GM19438 (cell line): ENCODE data around the gene PPIF.

ENCODE experiments used
- ATAC-seq: cut with Tn5 transposase; IDR thresholded peaks from one replicate; pipeline ENCODE4 v1.9.1; 2021; ENCODE audit warnings: low read depth; ENCODE audit not compliant: unreplicated experiment

The PPIF gene

DNA sequence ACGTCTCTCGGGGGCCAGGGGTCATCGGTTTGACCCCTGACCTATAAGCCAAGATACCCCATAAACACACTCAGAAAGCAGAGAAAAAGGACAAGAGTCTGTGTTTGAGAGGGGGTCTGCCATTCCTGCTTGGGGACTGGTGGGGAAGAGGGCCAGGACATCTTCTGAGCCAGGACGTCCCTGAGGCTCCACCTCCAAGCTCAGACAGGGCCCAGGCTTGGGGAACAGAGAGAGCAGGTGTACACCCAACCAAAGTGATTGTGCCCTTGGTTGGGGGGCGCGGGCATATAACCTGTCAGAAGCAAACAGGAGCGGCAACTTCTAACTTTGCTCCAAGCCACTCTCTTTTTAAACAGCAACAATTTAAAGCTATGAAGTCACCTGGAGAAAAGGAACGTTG is 33.9 kb upstream of the PPIF start:
- ATAC-seq = no peak

- ATAC-seq = no peak
These were observed 33.3 kb upstream of the PPIF start for GRCh38 chr10:79313911-79314439.

DNA sequence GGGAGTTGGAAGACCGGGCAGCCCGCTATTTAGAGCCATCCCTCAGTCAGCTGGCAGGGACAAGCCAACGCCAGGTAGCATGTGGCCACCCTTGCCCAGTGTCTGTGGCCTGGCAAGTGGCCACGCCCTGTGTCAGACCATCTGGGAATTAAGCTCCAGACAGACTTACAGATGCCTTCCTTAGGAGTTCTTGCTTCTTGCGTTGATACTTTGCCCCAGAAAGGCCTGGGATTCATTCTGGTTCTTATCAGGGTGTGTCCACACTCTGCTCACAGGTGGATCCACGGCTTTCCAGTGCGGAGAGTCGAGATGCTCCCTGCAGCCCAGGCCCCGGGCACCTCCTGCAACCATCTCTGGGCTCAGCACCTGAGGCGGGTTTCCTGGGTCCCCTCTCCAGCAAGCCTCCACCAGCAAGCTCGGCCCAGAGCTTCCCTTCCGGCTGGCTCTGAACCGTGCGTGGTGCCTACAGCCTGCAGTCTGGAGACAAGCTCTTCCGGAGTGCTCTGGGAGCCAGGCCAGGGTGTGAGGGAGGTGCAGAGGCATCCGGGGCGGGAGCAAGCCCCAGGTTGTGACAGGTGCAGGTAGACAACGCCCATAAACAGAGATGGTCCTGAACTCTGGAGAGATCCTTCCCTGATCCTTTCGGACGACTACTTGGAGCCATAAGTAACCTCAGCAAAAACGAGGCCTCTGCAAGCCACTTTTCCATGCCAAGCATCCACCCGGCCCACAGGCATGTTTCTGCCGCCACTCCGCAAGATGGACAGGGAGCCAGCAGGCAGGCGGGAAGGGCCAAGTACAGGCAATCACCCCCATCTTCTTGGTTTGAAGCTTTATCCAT is 32.3 kb upstream of the PPIF start:
- ATAC-seq = no peak

DNA sequence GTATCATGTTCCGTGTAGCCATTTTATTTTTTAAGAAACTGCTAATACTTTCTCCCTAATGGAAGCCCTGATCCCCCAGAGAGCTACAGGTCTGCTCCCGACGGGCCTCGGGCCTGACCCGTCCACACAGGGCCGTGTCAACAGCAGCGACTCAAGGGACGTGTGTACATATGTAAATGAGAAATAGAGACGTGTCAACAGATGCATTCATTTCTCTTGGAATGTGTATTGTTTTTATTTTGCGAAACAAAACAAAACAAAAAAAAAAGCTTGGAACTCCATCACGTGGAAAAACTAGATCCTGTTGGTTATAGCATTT is 31.7 kb upstream of the PPIF start:
- no peak for ATAC-seq

DNA sequence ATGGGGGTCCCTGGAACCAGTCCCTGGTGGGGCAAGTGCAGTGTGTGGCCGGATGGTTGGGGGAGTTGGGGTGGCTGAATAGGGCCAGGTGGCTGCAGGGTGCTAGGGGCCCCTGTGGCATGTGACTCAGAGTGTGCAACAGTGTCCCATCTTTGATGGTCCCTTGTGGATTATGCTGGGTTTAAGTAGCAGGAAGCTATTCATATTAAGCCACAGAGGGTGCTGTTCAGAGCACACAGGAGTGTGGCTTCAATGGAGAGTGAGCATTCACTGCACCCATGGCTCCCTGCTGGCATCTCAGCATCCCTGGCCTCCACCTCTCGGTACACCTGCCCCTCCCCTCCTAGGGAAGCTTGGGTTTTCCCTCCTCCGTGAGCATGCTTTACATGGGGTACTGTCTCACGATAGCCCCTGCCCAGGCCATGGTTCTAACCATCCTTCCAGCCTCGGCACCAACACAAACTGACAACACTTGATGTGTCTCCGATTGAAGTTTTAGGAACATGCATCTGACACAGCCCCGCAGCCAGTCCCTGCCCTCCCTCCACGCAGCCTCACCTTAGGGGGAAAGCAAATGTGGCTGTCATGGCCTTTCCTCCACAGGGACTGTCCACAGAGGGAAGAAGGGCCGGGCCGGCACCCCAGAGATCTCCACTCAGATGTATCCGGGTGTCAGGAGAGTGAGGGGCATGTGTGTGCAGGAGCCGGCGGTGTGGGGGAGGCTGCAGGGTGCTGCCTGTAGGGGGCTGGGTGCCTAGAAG is 30.4 kb upstream of the PPIF start:
- peak; percentile 71 for ATAC-seq

- no peak for ATAC-seq
These were observed 28.9 kb upstream of the PPIF start for GRCh38 chr10:79318369-79318768.

GRCh38 chr10:79319115-79319771 is 28.0 kb upstream of the PPIF start:
- ATAC-seq = no peak

- no peak for ATAC-seq
These were observed 27.0 kb upstream of the PPIF start for GRCh38 chr10:79320316-79320715.

- no peak for ATAC-seq
These were observed 26.3 kb upstream of the PPIF start for GRCh38 chr10:79320820-79321493.

DNA sequence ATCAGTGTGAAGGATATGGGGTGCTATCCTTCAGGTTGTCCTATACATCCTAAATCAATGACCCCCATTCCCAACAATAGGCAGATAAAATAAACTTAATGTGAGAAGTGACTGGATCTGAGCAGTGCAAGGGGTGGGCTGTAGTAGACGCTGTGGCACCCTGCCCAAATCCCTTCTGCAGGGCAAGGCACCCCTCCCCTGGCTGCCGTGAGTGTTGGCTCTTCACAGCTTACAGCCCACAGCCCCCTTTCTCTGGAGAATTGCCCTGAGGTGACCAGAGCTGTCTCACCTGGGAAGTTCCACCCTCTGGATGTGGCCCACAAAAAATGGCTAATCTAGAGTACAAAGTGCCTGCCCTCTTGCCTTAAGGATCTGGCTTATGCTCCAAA is 25.8 kb upstream of the PPIF start:
- no peak for ATAC-seq

DNA sequence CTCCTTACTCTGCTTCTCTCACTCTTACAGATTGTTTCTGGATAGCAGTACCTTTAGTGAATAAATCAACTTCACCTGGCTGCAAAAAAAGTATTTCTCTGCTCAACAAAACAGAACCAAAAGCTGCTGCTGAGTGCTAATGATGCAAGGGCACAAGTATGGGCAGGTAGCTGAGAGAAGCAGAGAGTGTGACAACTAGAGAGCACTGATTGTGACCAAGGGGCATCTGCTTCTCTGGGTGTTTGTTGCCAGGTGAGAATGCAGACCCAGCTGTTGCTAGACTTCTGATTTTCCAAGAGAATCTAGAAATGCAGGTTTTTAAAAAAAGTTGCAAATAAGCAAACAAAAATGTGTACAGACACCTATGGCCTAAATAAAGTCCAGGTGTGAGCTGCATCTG is 25.3 kb upstream of the PPIF start:
- ATAC-seq = no peak

DNA sequence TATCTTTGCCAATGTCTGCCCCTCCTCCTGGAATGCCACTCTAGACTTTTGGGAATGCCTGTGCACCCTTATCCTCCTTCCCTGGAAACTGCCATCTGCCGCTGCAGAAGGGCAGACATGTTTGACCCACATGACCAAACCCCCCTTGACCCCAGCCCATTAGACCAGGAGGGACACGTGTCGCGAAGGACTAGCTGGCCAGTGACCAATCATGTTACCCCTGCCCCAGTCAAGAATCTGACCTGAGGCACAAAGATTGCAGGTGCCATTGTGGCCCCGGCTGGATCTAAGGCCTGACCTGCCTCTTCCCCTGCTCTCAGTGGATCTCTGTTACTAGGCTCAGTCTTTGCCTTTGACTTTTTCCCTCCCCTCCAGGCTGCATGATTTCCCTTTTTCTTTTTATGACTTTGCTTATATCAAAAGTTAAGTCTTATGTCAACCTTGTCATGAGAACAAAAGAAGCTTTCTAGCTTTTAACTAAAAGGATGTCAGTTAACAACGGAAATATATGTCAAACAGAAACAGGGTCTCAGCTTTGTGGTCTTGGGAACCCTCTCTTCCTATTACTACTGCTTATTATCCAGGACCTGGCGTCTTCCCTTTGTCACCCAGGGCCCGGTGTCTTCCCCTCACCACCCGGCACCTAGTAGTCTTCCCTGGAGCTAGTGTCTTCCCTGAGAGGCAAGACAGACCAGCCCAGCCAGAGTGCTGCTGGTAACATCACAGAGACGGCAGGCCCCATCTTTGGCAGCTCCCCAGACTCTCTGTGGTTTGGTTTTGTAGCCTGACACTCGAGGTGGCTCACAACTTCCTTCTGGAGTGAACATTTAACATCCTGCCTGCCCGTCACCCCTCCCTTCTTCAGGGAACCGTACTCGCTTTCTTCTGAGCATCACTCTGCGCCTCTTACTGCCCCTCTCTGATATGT is 24.4 kb upstream of the PPIF start:
- ATAC-seq = peak; percentile 67

GRCh38 chr10:79323602-79324001 is 23.7 kb upstream of the PPIF start:
- no peak for ATAC-seq

GRCh38 chr10:79324032-79324695 is 23.1 kb upstream of the PPIF start:
- no peak for ATAC-seq

DNA sequence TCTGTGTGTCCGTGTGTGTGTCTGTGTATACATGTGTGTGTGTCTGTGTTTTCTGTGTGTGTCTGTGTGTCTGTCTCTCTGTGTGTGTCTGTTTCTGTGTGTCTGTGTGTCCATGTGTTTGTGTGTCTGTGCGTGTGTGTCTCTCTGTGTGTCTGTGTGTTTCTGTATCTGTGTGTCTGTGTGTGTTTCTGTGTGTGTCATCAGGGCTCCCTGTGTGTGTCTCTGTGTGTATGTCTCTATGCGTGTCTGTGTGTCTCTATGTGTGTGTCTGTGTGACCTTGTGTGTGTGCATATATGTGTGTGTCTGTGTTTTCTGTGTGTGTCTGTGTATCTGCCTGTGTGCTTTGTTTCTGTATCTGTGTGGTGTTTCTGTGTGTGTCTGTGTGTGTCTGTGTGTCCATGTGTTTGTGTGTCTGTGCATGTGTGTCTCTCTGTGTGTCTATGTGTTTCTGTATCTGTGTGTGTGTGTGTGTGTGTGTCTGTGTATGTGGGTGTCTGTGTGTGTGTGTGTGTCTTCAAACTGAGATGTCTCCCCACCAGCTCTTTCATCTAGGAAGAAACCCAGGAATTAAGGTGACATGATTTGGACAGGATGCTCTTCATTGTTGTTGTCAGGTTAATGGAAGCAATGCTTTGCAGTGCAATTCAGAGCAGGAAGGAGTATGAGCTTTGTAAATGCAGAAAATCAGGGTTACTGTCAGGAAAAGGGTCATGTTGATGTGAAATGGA is 20.7 kb upstream of the PPIF start:
- ATAC-seq = peak; percentile 1

GRCh38 chr10:79327090-79327457 is 20.2 kb upstream of the PPIF start:
- ATAC-seq = peak; percentile 34

- ATAC-seq = no peak
These were observed 19.0 kb upstream of the PPIF start for GRCh38 chr10:79328147-79328701.

DNA sequence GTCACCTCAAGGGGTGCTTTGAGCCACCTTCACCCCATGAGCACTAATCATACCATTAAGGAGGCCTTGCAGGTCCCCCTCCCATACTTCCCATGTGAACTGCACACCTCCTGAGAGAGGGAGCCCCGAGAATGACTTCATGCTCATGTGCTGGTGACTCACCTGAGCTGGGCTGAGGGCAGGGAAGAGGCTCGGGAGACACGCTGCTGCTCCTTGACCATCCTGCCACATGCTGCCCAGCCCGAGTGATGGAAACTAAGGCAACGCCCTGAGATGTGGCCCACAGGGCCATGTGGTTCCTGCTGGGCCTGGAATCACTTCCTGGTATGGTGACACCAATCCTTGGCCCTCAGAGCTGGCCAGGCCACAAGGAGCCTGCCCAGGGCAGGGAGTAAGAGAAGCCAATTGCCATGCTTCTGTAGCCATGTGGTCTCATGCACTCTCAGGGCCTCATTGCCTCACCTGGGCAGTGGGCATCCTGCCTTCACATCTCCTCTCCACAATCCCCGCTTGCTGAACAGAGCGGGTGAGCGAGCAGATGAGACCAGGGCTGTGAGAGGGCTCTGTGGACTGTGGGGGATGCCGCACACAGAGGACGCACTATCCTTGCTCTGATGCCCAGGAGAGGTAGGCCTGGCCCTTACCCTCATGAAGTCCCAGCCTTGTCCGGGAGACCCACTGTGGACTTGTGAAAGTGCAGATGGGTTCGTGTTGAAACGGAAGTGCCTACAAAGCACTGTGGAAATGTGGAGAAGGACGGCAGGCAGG is 18.3 kb upstream of the PPIF start:
- ATAC-seq = no peak
